KMS-11 (cell line): ENCODE data around the gene NME7.

ENCODE experiments used
- H2AFZ ChIP-seq: fragments of 200-600 bp; sonication (generic); 2 replicates; pipeline ENCODE4 v1.6.1; 2016; ENCODE audit warnings: antibody characterized with exemption, mixed run types, low read depth
- H3K27ac ChIP-seq: fragments of 200-600 bp; sonication (generic); 2 replicates; pipeline ENCODE4 v1.6.1; 2016; ENCODE audit warnings: mild to moderate bottlenecking, mixed run types
- H3K27me3 ChIP-seq: fragments of 200-600 bp; sonication (generic); 2 replicates; pipeline ENCODE4 v1.6.1; 2017; ENCODE audit warnings: mild to moderate bottlenecking, low read depth, mixed run types, moderate library complexity; ENCODE audit not compliant: insufficient read depth
- H3K36me3 ChIP-seq: fragments of 200-600 bp; sonication (generic); 2 replicates; pipeline ENCODE4 v1.6.1; 2017; ENCODE audit warnings: mild to moderate bottlenecking, mixed run types; ENCODE audit not compliant: insufficient read depth
- H3K4me1 ChIP-seq: fragments of 200-600 bp; sonication (generic); 2 replicates; pipeline ENCODE4 v1.6.1; 2016; ENCODE audit warnings: mild to moderate bottlenecking, low read depth, mixed run types; ENCODE audit not compliant: poor library complexity, severe bottlenecking
- H3K4me2 ChIP-seq: fragments of 200-600 bp; sonication (generic); 2 replicates; pipeline ENCODE4 v1.7.0; 2016; ENCODE audit warnings: mild to moderate bottlenecking, mixed run types
- H3K4me3 ChIP-seq: fragments of 200-600 bp; sonication (generic); IDR thresholded peaks from 2 replicates; pipeline ENCODE4 v1.6.1; 2017; ENCODE audit warnings: low read depth, low read length, mixed read lengths; ENCODE audit not compliant: insufficient read depth
- H3K79me2 ChIP-seq: fragments of 200-600 bp; sonication (generic); 2 replicates; pipeline ENCODE4 v1.6.1; 2016; ENCODE audit warnings: low read depth, mixed run types; ENCODE audit not compliant: insufficient read depth
- H3K9ac ChIP-seq: fragments of 200-600 bp; sonication (generic); 2 replicates; pipeline ENCODE4 v1.6.1; 2016; ENCODE audit warnings: mild to moderate bottlenecking, mixed run types
- H4K20me1 ChIP-seq: fragments of 200-600 bp; sonication (generic); 2 replicates; pipeline ENCODE4 v1.6.1; 2016; ENCODE audit warnings: mild to moderate bottlenecking, mixed run types; ENCODE audit not compliant: insufficient read depth
- CTCF ChIP-seq: fragments of 200-600 bp; sonication (generic); conservative IDR thresholded peaks from 2 replicates; pipeline ENCODE4 v1.6.1; 2017; ENCODE audit warnings: low read depth, mild to moderate bottlenecking, antibody characterized with exemption, low read length, moderate library complexity, mixed read lengths

Gene NME7

GRCh38 chr1:169371404-169371803 is 3.8 kb upstream of the NME7 start:
- Histone ChIP-seq H3K36me3 (no peaks in the 10 kb centered on the region; the same call in 1 of the 2 replicates), H3K27me3 (no peaks in the 10 kb centered on the region), H3K4me2 (no peak overlapping the region), H4K20me1 (no peaks in the 10 kb centered on the region), H3K4me3 (no peak overlapping the region), H2AFZ (no peak overlapping the region), H3K4me1 (peaks cover 22% of the 10 kb centered on the region), H3K9ac (no peak overlapping the region), H3K27ac (no peak overlapping the region), H3K79me2 (peaks cover 12% of the 10 kb centered on the region; the same call in 1 of the 2 replicates)
- TF ChIP-seq CTCF, result no peak

GRCh38 chr1:169368406-169368769 is 791 bp upstream of the NME7 start:
- Histone ChIP-seq H3K79me2 (peaks cover 12% of the 10 kb centered on the region; the same call in 1 of the 2 replicates), H3K27me3 (no peaks in the 10 kb centered on the region), H3K4me2 (peak overlapping the region; percentile 83), H2AFZ (peak overlapping the region; percentile 81), H3K9ac (peak overlapping the region; percentile 38), H3K36me3 (no peaks in the 10 kb centered on the region), H3K4me1 (peaks cover 25% of the 10 kb centered on the region), H3K27ac (peak overlapping the region; percentile 48), H3K4me3 (peak overlapping the region; percentile 72), H4K20me1 (no peaks in the 10 kb centered on the region)
- no peak for TF ChIP-seq CTCF

GRCh38 chr1:169367096-169367685 is 406 bp downstream of the NME7 start:
- peak overlapping the region; percentile 81 for H2AFZ ChIP-seq
- peaks cover 12% of the 10 kb centered on the region; the same call in 1 of the 2 replicates for H3K79me2 ChIP-seq
- H4K20me1 ChIP-seq, result no peaks in the 10 kb centered on the region
- no peaks in the 10 kb centered on the region for H3K27me3 ChIP-seq
- H3K4me2 ChIP-seq, result peak overlapping the region; percentile 66
- peaks cover 28% of the 10 kb centered on the region for H3K4me1 ChIP-seq
- H3K4me3 ChIP-seq, result peak overlapping the region; percentile 57
- H3K9ac ChIP-seq, result no peak overlapping the region; the same call in 1 of the 2 replicates
- no peak for TF ChIP-seq CTCF
- H3K27ac ChIP-seq, result 0 out of 2 replicates have a peak overlapping the region, but pooled peaks have one; percentile 7
- H3K36me3 ChIP-seq, result no peaks in the 10 kb centered on the region

- Histone ChIP-seq H4K20me1 (no peaks in the 10 kb centered on the region), H3K4me3 (no peak overlapping the region), H3K4me1 (peaks cover 26% of the 10 kb centered on the region), H2AFZ (no peak overlapping the region), H3K4me2 (no peak overlapping the region), H3K79me2 (peaks cover 12% of the 10 kb centered on the region; the same call in 1 of the 2 replicates), H3K9ac (no peak overlapping the region), H3K36me3 (no peaks in the 10 kb centered on the region), H3K27ac (no peak overlapping the region), H3K27me3 (no peaks in the 10 kb centered on the region)
- no peak for TF ChIP-seq CTCF
These were observed 2.6 kb downstream of the NME7 start for GRCh38 chr1:169364948-169365347.
